22Rv1 (cell line): ENCODE results near the gene CFAP20.

ENCODE experiments used
- H3K27ac ChIP-seq: fragments of 450-650 bp; 2 replicates; pipeline ENCODE4 v1.5.1; 2017
- CTCF ChIP-seq: fragments of 450-650 bp; IDR thresholded peaks from 2 replicates; pipeline ENCODE4 v1.5.1; 2017; ENCODE audit warnings: mild to moderate bottlenecking
- ZFX ChIP-seq: fragments of 450-650 bp; IDR thresholded peaks from 2 replicates; pipeline ENCODE4 v1.6.1; 2017; ENCODE audit warnings: antibody characterized with exemption, borderline replicate concordance

CFAP20 gene

GRCh38 chr16:58157951-58158540 is 28.9 kb upstream of the CFAP20 start:
- no peak overlapping the region for H3K27ac ChIP-seq
- TF ChIP-seq ZFX = no peak
- TF ChIP-seq CTCF = no peak

- no peak for TF ChIP-seq ZFX
- H3K27ac ChIP-seq = no peak overlapping the region
Measured at GRCh38 chr16:58157239-58157638, 28.1 kb upstream of the CFAP20 start.

GRCh38 chr16:58155839-58156238 is 26.7 kb upstream of the CFAP20 start:
- no peak overlapping the region for H3K27ac ChIP-seq
- TF ChIP-seq CTCF = no peak
- no peak for TF ChIP-seq ZFX

- no peak for TF ChIP-seq CTCF
- no peak for TF ChIP-seq ZFX
- H3K27ac ChIP-seq = no peak overlapping the region
Measured at GRCh38 chr16:58154345-58154744, 25.2 kb upstream of the CFAP20 start.

GRCh38 chr16:58152246-58152868 is 23.2 kb upstream of the CFAP20 start:
- no peak for TF ChIP-seq CTCF
- no peak for TF ChIP-seq ZFX
- H3K27ac ChIP-seq = no peak overlapping the region

GRCh38 chr16:58148526-58148925 is 19.3 kb upstream of the CFAP20 start:
- TF ChIP-seq ZFX (no peak), CTCF (no peak)

GRCh38 chr16:58148099-58148498 is 18.9 kb upstream of the CFAP20 start:
- no peak overlapping the region for H3K27ac ChIP-seq

More at GRCh38 chr16:58148526-58148925, 19.3 kb upstream of the CFAP20 start:
- H3K27ac ChIP-seq = no peak overlapping the region

More at GRCh38 chr16:58148099-58148498, 18.9 kb upstream of the CFAP20 start:
- TF ChIP-seq CTCF = no peak
- no peak for TF ChIP-seq ZFX
